ENCODE measurements around the gene SYNJ2. TPM values are rescaled to one million over a fixed set of nuclear protein-coding genes. Genes with fewer than 3 reads are reported as not detected.

The SYNJ2 gene
- total RNA-seq, 1 experiment from 2014 or later = 29.1 TPM

DNA sequence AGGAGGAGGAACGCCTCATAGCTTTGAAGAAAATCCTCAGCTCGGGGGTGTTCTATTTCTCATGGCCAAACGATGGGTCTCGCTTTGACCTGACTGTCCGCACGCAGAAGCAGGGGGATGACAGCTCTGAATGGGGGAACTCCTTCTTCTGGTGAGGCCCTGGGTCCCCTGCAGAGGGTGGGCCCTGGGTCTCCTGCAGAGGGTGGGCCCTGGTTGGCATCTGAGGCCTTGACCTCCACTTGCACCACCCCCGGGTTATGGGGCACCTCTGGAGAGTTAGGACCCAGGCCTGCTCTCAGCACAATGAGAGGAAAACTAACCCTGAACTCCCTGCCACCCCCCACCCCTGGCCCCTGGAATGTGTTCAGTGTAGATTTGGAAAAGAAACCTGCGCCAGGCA lies 47.2 kb downstream of the SYNJ2 start:
- intact Hi-C loops (cut with micrococcal nuclease; ENCODE audit: unreplicated experiment) = no loop called here
- H3K9me3 Mint-ChIP-seq (ENCODE audit: low read depth, unreplicated experiment) = no peaks in the 10 kb centered on the region
- CTCF ChIA-PET = no interaction called here
- peaks cover 32% of the 10 kb centered on the region for H3K36me3 Mint-ChIP-seq (ENCODE audit: insufficient read depth, unreplicated experiment)
- no peak for DNase-seq
- no peak overlapping the region for H3K27ac Mint-ChIP-seq (ENCODE audit: unreplicated experiment)
- H3K4me1 Mint-ChIP-seq (ENCODE audit: low read depth, unreplicated experiment) = peaks cover 48% of the 10 kb centered on the region
- TF ChIP-seq, protein P1, sequence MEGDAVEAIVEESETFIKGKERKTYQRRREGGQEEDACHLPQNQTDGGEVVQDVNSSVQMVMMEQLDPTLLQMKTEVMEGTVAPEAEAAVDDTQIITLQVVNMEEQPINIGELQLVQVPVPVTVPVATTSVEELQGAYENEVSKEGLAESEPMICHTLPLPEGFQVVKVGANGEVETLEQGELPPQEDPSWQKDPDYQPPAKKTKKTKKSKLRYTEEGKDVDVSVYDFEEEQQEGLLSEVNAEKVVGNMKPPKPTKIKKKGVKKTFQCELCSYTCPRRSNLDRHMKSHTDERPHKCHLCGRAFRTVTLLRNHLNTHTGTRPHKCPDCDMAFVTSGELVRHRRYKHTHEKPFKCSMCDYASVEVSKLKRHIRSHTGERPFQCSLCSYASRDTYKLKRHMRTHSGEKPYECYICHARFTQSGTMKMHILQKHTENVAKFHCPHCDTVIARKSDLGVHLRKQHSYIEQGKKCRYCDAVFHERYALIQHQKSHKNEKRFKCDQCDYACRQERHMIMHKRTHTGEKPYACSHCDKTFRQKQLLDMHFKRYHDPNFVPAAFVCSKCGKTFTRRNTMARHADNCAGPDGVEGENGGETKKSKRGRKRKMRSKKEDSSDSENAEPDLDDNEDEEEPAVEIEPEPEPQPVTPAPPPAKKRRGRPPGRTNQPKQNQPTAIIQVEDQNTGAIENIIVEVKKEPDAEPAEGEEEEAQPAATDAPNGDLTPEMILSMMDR (IDR thresholded peaks at IDR 0.05; ENCODE audit: unreplicated experiment) = no peak
- no peaks in the 10 kb centered on the region for H3K27me3 Mint-ChIP-seq (ENCODE audit: unreplicated experiment)
- no peak overlapping the region for H3K4me3 Mint-ChIP-seq (ENCODE audit: low read depth, unreplicated experiment)
- no TSS peak for BruUV-seq (replicated peaks)

DNA sequence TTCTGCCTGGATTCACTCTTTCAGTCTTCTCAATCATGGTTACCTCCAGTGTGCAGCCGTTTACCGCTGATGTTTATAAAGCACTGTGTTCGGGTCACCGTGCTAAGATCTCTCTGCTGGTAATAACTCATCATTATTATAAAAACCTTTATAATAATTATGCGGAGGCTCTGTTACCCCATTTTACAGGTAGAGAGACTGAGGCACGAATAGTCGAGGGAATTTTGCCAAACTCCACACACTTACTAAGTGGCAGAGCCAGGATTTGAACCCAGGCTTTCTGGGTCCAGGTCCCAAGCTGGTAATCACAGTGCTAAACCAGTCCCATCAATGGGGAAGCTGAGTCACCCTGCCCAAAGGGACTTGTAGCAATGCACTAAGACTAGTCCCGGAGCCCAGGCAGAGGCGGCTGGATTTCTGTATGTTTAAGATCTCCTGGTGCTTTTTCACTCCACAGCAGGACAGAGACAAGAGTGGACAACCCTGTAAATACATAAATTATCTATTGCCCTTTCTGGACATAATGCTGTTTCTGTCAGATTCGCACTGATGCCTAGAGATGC lies 48.1 kb downstream of the SYNJ2 start:
- Mint-ChIP-seq H3K4me1 (ENCODE audit: low read depth, unreplicated experiment) (peaks cover 57% of the 10 kb centered on the region), H3K27me3 (ENCODE audit: unreplicated experiment) (no peaks in the 10 kb centered on the region), H3K36me3 (ENCODE audit: insufficient read depth, unreplicated experiment) (peaks cover 39% of the 10 kb centered on the region), H3K9me3 (ENCODE audit: low read depth, unreplicated experiment) (no peaks in the 10 kb centered on the region), H3K4me3 (ENCODE audit: low read depth, unreplicated experiment) (no peak overlapping the region), H3K27ac (ENCODE audit: unreplicated experiment) (no peak overlapping the region)
- DNase-seq = no peak
- intact Hi-C loops (cut with micrococcal nuclease; ENCODE audit: unreplicated experiment) = no loop called here
- BruUV-seq (replicated peaks) = no TSS peak
- CTCF ChIA-PET = interaction anchor here (0.6 kb wide), 1 partner anchor 61 kb away, joined by 5 read pairs; no protein-coding TSS in a partner anchor
- TF ChIP-seq, protein P1 (IDR thresholded peaks at IDR 0.05; ENCODE audit: unreplicated experiment) = no peak

DNA sequence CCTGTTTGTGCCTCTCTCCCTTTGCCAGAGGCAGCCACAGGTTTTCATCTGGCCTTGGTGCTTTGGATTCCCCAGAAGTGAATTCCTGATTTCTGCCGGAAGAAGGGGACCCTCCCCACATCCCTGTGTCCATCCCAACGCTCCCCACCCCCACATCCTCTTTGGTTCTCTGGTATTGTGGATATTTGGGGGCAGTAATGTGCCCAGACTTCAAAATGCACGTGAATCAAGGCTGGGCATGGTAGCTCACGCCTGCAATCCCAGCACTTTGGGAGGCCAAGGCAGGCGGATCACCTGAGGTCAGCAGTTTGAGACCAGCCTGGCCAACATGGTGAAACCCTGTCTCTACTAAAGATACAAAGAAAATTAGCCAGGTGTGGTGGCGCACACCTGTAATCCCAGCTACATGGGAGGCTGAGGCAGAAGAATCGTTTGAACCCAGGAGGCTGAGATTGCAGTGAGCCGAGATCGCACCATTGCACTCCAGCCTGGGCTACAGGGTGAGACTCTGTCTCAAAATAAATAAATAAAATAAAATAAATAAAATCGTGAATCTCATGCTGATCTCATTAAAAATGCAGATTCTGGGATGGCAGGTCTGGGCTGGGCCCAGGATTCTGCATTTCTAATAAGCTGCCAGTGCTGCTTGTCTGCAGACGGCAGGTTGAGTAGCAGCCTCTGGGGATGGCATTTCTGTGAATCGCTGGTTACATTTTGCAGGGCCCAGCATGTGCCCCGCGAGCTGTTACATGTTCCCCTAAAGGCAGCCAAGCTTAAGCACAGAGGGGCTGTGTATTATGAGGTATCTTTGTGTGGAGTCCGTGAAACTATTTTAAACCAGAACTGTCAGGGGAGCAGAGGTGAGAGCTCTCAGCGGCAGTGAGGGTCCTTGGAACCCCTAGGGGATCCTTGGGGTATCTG lies 49.0 kb downstream of the SYNJ2 start:
- CTCF ChIA-PET = interaction anchor here (0.6 kb wide), 1 partner anchor 315 kb away, joined by 4 read pairs; no protein-coding TSS in a partner anchor
- TF ChIP-seq, protein P1 (IDR thresholded peaks at IDR 0.05; ENCODE audit: unreplicated experiment) = no peak
- Mint-ChIP-seq H3K4me3 (ENCODE audit: low read depth, unreplicated experiment) (peak overlapping the region; percentile 41), H3K4me1 (ENCODE audit: low read depth, unreplicated experiment) (peaks cover 66% of the 10 kb centered on the region), H3K9me3 (ENCODE audit: low read depth, unreplicated experiment) (no peaks in the 10 kb centered on the region), H3K27me3 (ENCODE audit: unreplicated experiment) (no peaks in the 10 kb centered on the region), H3K27ac (ENCODE audit: unreplicated experiment) (peak overlapping the region; percentile 59), H3K36me3 (ENCODE audit: insufficient read depth, unreplicated experiment) (peaks cover 39% of the 10 kb centered on the region)
- no peak for DNase-seq
- no TSS peak for BruUV-seq (replicated peaks)
- intact Hi-C loops (cut with micrococcal nuclease; ENCODE audit: unreplicated experiment) = no loop called here

DNA sequence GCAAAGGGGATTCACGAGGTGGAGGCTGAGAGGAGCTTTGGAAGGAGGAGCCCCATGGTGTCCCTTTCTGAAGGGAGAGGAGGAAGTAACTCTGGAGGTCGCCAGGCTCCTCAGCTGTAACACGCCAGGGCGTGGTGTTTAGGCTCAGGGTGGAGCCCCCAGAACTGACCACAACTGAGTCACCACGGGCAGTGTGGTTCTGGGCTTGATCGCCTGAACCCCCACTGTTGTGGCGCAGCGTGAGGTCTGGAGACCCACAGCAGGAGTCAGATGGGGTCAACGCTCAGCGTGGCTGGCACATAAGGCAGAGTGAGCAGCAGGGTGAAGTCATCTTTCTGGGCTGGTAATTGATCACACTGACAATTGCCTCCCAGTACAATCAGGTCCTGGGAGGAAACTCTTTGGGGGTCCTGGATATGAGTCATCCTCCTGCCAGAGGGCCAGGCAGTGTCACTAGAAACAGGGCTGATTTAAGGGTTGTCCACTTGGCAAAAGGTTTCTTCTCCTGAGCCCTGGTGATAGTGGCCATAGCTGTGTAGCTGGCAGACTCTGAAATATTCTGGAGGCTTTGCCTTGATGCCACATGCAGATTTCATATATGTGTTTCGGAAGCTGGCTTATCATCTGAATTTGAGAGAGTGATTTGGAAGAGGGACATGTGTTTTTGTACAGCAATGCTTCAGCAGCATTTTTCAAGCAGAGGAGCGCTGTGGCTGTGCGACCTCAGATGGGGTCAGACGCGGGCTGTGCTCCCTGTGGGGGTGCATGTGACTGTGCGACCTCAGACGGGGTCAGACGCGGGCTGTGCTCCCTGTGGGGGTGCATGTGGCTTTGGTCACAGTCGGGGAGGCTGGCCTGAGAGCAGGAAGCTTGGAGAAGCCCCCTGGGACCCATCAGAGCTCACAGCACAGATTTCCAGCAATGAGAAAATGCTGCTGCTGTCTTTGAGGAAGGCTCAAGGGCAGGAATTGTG lies 50.0 kb downstream of the SYNJ2 start:
- intact Hi-C loops (cut with micrococcal nuclease; ENCODE audit: unreplicated experiment) = no loop called here
- peak overlapping the region; percentile 59 for H3K27ac Mint-ChIP-seq (ENCODE audit: unreplicated experiment)
- H3K4me3 Mint-ChIP-seq (ENCODE audit: low read depth, unreplicated experiment) = peak overlapping the region; percentile 41
- DNase-seq = peak; percentile 41
- CTCF ChIA-PET = interaction anchor here (0.7 kb wide), 1 partner anchor 41 kb away, joined by 3 read pairs; no protein-coding TSS in a partner anchor
- TF ChIP-seq, protein P1 (IDR thresholded peaks at IDR 0.05; ENCODE audit: unreplicated experiment) = no peak
- H3K36me3 Mint-ChIP-seq (ENCODE audit: insufficient read depth, unreplicated experiment) = peaks cover 39% of the 10 kb centered on the region
- H3K27me3 Mint-ChIP-seq (ENCODE audit: unreplicated experiment) = no peaks in the 10 kb centered on the region
- peaks cover 65% of the 10 kb centered on the region for H3K4me1 Mint-ChIP-seq (ENCODE audit: low read depth, unreplicated experiment)
- no peaks in the 10 kb centered on the region for H3K9me3 Mint-ChIP-seq (ENCODE audit: low read depth, unreplicated experiment)
- no TSS peak for BruUV-seq (replicated peaks)

All from Calu3 (cell line).